Measurements from ENCODE around the gene KLRF2. TPM values are rescaled to one million over a fixed set of nuclear protein-coding genes. Genes with fewer than 3 reads are reported as not detected.

The KLRF2 gene
- total RNA-seq, 2 experiments from 2014 or later = not detected

- DNase-seq (ENCODE audit: low spot score) = no peak
- no peak for TF ChIP-seq CTCF (conservative IDR thresholded peaks at IDR 0.05; ENCODE audit: low read length)
- no peak for TF ChIP-seq EZH2phosphoT487 (IDR thresholded peaks at IDR 0.05; ENCODE audit: borderline replicate concordance, low read depth, low read length)
- POLR2A ChIA-PET = no interaction called here
- H2AFZ ChIP-seq (ENCODE audit: low read length) = peak overlapping the region; percentile 55
- H3K27ac ChIP-seq (ENCODE audit: low read depth, low read length, poor library complexity, severe bottlenecking) = no peak overlapping the region
- H3K4me2 ChIP-seq (ENCODE audit: low read length) = no peak overlapping the region
- no peaks in the 10 kb centered on the region for H3K36me3 ChIP-seq (ENCODE audit: insufficient read depth, low read length)
- BruUV-seq (replicated peaks) = no TSS peak
- H3K9me3 ChIP-seq (ENCODE audit: low read length) = no peaks in the 10 kb centered on the region
- H4K20me1 ChIP-seq (ENCODE audit: insufficient read depth, low read length) = no peaks in the 10 kb centered on the region
- CTCF ChIA-PET (ENCODE audit: unreplicated experiment) = no interaction called here
- H3K4me1 ChIP-seq (ENCODE audit: insufficient read depth, low read length, poor library complexity, severe bottlenecking) = peaks cover 5% of the 10 kb centered on the region
- H3K79me2 ChIP-seq (ENCODE audit: insufficient read depth, low read depth, low read length) = no peaks in the 10 kb centered on the region
- no peak overlapping the region for H3K4me3 ChIP-seq (ENCODE audit: low read depth, low read length, poor library complexity, severe bottlenecking)
- H3K9me2 ChIP-seq (ENCODE audit: insufficient read depth, low read length) = no peaks in the 10 kb centered on the region
- intact Hi-C loops (cut with micrococcal nuclease; ENCODE audit: unreplicated experiment) = no loop called here
Observed at GRCh38 chr12:9880532-9881078, 684 bp upstream of the KLRF2 start.

DNA sequence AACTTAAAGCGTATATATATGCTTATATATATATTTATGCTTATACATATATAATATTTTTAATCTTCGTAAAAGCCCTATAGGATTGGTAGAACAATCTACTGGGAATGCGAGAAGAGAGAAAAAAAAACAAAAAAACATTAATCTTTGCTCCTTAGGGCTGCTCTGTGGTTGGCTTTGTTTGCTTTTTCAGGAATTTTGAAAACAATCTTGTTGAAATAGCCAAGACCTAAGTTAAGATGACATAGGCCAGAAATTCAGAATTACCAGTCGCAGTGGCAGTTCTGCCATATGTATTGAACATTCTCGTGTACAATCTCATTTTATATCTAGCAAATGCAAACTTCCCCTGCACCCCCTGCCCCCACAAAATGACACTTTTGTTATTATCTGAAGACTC is 699 bp downstream of the KLRF2 start:
- TF ChIP-seq EZH2phosphoT487 (IDR thresholded peaks at IDR 0.05; ENCODE audit: borderline replicate concordance, low read depth, low read length) (no peak), CTCF (conservative IDR thresholded peaks at IDR 0.05; ENCODE audit: low read length) (no peak)
- H3K4me3 ChIP-seq (ENCODE audit: low read depth, low read length, poor library complexity, severe bottlenecking) = no peak overlapping the region

GRCh38 chr12:9883175-9883574 is 1.9 kb downstream of the KLRF2 start:
- CTCF ChIA-PET (ENCODE audit: unreplicated experiment) = no interaction called here
- BruUV-seq (replicated peaks) = no TSS peak
- POLR2A ChIA-PET = interaction anchor here (0.5 kb wide), 1 partner anchor 1384 kb away, joined by 3 read pairs; no protein-coding TSS in a partner anchor

More for the DNA sequence above, 699 bp downstream of the KLRF2 start:
- DNase-seq (ENCODE audit: low spot score) = no peak
- Histone ChIP-seq H4K20me1 (ENCODE audit: insufficient read depth, low read length) (no peaks in the 10 kb centered on the region), H3K4me1 (ENCODE audit: insufficient read depth, low read length, poor library complexity, severe bottlenecking) (peaks cover 5% of the 10 kb centered on the region), H3K79me2 (ENCODE audit: insufficient read depth, low read depth, low read length) (no peaks in the 10 kb centered on the region), H3K27ac (ENCODE audit: low read depth, low read length, poor library complexity, severe bottlenecking) (no peak overlapping the region), H3K9me3 (ENCODE audit: low read length) (no peaks in the 10 kb centered on the region), H3K9me2 (ENCODE audit: insufficient read depth, low read length) (no peaks in the 10 kb centered on the region), H3K36me3 (ENCODE audit: insufficient read depth, low read length) (no peaks in the 10 kb centered on the region), H2AFZ (ENCODE audit: low read length) (no peak overlapping the region), H3K4me2 (ENCODE audit: low read length) (no peak overlapping the region)
- POLR2A ChIA-PET = no interaction called here
- intact Hi-C loops (cut with micrococcal nuclease; ENCODE audit: unreplicated experiment) = no loop called here
- CTCF ChIA-PET (ENCODE audit: unreplicated experiment) = no interaction called here
- BruUV-seq (replicated peaks) = no TSS peak

More at GRCh38 chr12:9883175-9883574, 1.9 kb downstream of the KLRF2 start:
- no peaks in the 10 kb centered on the region for H3K9me2 ChIP-seq (ENCODE audit: insufficient read depth, low read length)
- H3K4me2 ChIP-seq (ENCODE audit: low read length) = no peak overlapping the region
- H4K20me1 ChIP-seq (ENCODE audit: insufficient read depth, low read length) = no peaks in the 10 kb centered on the region
- no peaks in the 10 kb centered on the region for H3K79me2 ChIP-seq (ENCODE audit: insufficient read depth, low read depth, low read length)
- no peaks in the 10 kb centered on the region for H3K9me3 ChIP-seq (ENCODE audit: low read length)
- no peak overlapping the region for H2AFZ ChIP-seq (ENCODE audit: low read length)
- H3K4me3 ChIP-seq (ENCODE audit: low read depth, low read length, poor library complexity, severe bottlenecking) = no peak overlapping the region
- H3K36me3 ChIP-seq (ENCODE audit: insufficient read depth, low read length) = no peaks in the 10 kb centered on the region
- H3K27ac ChIP-seq (ENCODE audit: low read depth, low read length, poor library complexity, severe bottlenecking) = no peak overlapping the region
- peaks cover 5% of the 10 kb centered on the region for H3K4me1 ChIP-seq (ENCODE audit: insufficient read depth, low read length, poor library complexity, severe bottlenecking)
- TF ChIP-seq CTCF (conservative IDR thresholded peaks at IDR 0.05; ENCODE audit: low read length) (no peak), EZH2phosphoT487 (IDR thresholded peaks at IDR 0.05; ENCODE audit: borderline replicate concordance, low read depth, low read length) (no peak)
- intact Hi-C loops (cut with micrococcal nuclease; ENCODE audit: unreplicated experiment) = no loop called here
- DNase-seq (ENCODE audit: low spot score) = no peak

Measured in OCI-LY7 (cell line).